ENCODE data around the gene ZNF628.

ZNF628 gene

GRCh38 chr19:55526216-55527196 lies 50.1 kb downstream of the ZNF628 start:
- DNase-seq (ENCODE audit: low spot score), result no peak
- Mint-ChIP-seq H3K4me3 (no peak overlapping the region), H3K27me3 (ENCODE audit: low read depth) (no peaks in the 10 kb centered on the region), H3K27ac (no peak overlapping the region), H3K36me3 (ENCODE audit: low read depth) (no peaks in the 10 kb centered on the region), H3K4me1 (ENCODE audit: low read depth) (no peaks in the 10 kb centered on the region), H3K9me3 (no peaks in the 10 kb centered on the region)

GRCh38 chr19:55527197-55528029 lies 51.0 kb downstream of the ZNF628 start:
- Mint-ChIP-seq H3K27me3 (ENCODE audit: low read depth) (no peaks in the 10 kb centered on the region), H3K36me3 (ENCODE audit: low read depth) (no peaks in the 10 kb centered on the region), H3K27ac (no peak overlapping the region), H3K9me3 (no peaks in the 10 kb centered on the region), H3K4me3 (no peak overlapping the region), H3K4me1 (ENCODE audit: low read depth) (no peaks in the 10 kb centered on the region)
- no peak for DNase-seq (ENCODE audit: low spot score)

DNA sequence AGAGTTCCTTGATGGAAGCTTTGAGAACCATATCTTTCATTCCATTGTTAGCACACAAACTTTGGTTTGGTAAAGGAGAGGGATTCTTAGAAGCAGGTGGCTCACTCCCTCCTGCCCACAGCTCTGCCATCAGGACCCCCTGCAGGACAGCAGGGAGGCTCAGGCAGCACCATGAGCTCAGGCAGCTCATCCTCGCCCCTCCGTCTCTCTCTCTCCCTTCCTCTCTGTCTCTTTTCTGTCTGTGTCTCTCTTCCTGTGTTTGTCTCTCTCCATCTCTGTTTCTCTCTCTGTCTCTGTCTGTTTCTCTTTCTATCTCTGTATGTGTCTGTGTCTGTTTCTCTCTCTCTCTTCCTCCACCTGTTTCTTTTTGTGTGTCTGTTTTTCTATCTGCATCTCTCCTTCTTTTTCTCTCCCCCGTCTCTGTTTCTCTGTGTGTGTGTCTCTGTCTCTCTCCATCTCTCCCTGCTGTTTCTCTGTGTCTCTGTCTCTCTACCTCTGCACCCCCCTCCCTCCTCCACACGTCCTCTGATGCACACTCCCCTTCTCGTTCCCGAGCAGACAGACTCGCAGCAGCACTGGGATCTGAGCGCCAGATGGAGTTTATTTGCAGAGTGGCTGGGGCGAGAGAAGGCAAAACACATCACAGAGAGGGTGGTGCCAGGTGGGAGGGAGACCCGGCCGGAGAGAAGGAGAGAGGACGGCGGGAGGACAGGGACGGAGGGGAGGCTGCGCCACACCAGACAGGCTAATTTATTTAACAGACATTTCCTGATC lies 51.8 kb downstream of the ZNF628 start:
- Mint-ChIP-seq H3K27ac (no peak overlapping the region), H3K9me3 (no peaks in the 10 kb centered on the region), H3K4me3 (no peak overlapping the region), H3K36me3 (ENCODE audit: low read depth) (no peaks in the 10 kb centered on the region), H3K4me1 (ENCODE audit: low read depth) (no peaks in the 10 kb centered on the region), H3K27me3 (ENCODE audit: low read depth) (no peaks in the 10 kb centered on the region)
- DNase-seq (ENCODE audit: low spot score), result no peak

DNA sequence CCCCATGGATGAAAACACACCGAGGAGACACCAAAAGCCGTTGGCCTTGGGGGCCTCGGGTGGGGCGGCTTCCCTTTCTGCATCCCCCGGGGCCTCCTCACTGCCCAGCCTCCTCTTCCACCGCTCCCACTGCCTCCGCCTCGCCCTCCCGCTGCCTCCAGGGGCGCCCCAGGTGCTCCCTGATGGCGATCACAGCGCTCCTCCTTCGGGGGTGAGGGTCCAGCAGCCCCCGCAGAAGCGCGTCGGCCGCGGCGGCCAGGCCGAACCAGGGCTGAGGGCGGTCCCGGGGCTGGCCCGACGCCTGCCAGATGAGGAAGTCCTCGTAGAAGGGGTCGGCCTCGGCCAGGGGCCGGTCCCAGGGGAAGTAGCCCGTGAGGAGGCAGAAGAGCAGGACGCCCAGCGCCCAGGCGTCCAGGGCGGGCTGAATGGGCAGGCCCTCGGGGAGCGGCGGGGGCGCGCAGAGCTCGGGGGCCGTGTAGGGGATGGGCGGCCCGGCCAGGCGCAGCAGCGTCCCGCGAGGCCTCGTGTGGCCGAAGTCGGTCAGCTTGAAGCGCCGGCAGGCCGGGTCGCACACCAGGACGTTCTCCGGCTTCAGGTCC lies 53.3 kb downstream of the ZNF628 start:
- no peak for DNase-seq (ENCODE audit: low spot score)
- Mint-ChIP-seq H3K9me3 (no peaks in the 10 kb centered on the region), H3K27ac (no peak overlapping the region), H3K4me3 (no peak overlapping the region), H3K27me3 (ENCODE audit: low read depth) (no peaks in the 10 kb centered on the region), H3K4me1 (ENCODE audit: low read depth) (no peaks in the 10 kb centered on the region), H3K36me3 (ENCODE audit: low read depth) (no peaks in the 10 kb centered on the region)

GRCh38 chr19:55530996-55531395 lies 54.6 kb downstream of the ZNF628 start:
- no peak overlapping the region for H3K4me3 Mint-ChIP-seq
- no peaks in the 10 kb centered on the region for H3K36me3 Mint-ChIP-seq (ENCODE audit: low read depth)
- H3K27me3 Mint-ChIP-seq (ENCODE audit: low read depth), result no peaks in the 10 kb centered on the region
- H3K4me1 Mint-ChIP-seq (ENCODE audit: low read depth), result no peaks in the 10 kb centered on the region
- H3K27ac Mint-ChIP-seq, result no peak overlapping the region
- no peaks in the 10 kb centered on the region for H3K9me3 Mint-ChIP-seq
- no peak for DNase-seq (ENCODE audit: low spot score)

Data from T-helper 2 cell treated with Interferon-gamma antibody and Interleukin-4, amounts not matched to agents 5 μg/mL and 100 μg/mL, for 36 hours (primary cell).